Right lobe of liver (tissue), 4 donors: ENCODE data around the gene PDE6B.

ENCODE experiments used
- POLR2A ChIP-seq: fragments of 450-650 bp; IDR thresholded peaks from one replicate; pipeline ENCODE4 v1.6.1; 2017; ENCODE audit warnings: antibody characterized with exemption, mild to moderate bottlenecking
- TF ChIP-seq, protein P1 (sequence below), 4 donors: fragments of 200-600 bp in 3 of 4; fragments of 450-650 bp in 1 of 4; IDR thresholded peaks; one replicate each; pipeline versions ENCODE4 v1.5.1 to v1.8.0; 2016 to 2022; ENCODE audit warnings: antibody characterized with exemption in 4 of 4, mild to moderate bottlenecking in 2 of 4
- donor health status: DM: no; HTN: no; CAD: no.
- donor health status: DM: no; HTN: no; CAD: no.
- donor health status: DM: no; HTN: yes; CAD: no.

DNA sequence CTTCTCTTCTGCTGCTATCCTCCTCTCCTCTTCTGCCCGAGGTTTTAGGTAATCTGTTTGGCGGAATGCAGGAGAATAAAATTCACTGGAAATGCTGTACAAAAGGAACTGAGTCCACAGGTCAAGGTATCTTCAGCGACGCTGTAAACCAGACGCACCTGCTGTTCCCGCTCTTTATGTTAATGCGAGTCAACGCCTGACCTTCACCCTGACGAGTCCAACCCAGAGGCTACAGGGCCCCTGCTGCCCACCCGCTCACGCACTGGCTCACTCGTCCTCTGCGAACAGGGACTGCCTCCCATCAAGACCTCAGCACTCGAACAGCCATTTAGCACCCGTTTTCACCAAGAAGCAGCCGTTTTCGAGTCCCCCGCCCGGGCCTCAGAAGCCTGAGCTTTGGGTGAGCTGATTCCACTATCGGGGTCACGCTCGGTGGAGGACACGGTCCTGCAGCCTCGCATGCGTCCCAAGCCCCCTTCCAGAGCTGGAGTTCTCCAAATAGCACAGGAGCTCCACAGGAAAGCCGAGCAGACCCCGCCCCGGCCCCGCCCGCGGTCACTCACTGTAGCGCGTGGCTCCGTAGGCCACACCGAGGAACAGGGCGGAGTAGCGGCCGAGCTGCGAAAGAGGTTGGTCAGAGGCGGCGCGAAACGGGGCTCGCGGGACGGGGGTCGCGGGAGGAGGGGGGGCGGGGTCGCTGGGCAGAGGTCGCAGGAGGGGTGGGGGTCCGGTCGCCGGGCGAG lies 48.1 kb downstream of the PDE6B start:
- TF ChIP-seq, protein P1, sequence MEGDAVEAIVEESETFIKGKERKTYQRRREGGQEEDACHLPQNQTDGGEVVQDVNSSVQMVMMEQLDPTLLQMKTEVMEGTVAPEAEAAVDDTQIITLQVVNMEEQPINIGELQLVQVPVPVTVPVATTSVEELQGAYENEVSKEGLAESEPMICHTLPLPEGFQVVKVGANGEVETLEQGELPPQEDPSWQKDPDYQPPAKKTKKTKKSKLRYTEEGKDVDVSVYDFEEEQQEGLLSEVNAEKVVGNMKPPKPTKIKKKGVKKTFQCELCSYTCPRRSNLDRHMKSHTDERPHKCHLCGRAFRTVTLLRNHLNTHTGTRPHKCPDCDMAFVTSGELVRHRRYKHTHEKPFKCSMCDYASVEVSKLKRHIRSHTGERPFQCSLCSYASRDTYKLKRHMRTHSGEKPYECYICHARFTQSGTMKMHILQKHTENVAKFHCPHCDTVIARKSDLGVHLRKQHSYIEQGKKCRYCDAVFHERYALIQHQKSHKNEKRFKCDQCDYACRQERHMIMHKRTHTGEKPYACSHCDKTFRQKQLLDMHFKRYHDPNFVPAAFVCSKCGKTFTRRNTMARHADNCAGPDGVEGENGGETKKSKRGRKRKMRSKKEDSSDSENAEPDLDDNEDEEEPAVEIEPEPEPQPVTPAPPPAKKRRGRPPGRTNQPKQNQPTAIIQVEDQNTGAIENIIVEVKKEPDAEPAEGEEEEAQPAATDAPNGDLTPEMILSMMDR (IDR thresholded peaks at IDR 0.05) = no peak
- TF ChIP-seq POLR2A = no peak
